K562 (cell line): Measurements from ENCODE around the gene BCL3. TPM values are rescaled to one million over a fixed set of nuclear protein-coding genes. Genes with fewer than 3 reads are reported as not detected.
A peak's percentile ranks its signal among the peaks of the same experiment; 100 is the strongest.

Experiments
- BHLHE40 ChIP-seq: IDR thresholded peaks from 2 replicates; pipeline ENCODE4 v1.6.1; 2011; ENCODE audit warnings: low read length, improper control_type of control experiment
- CHD4 ChIP-seq: fragments of 200-600 bp; sonication (generic); IDR thresholded peaks from 3 replicates; pipeline ENCODE4 v1.6.1; 2012; ENCODE audit warnings: low read depth, mild to moderate bottlenecking, mixed read lengths, low read length, inconsistent platforms; ENCODE audit not compliant: insufficient read depth, insufficient replicate concordance, poor library complexity, severe bottlenecking
- RFX1 ChIP-seq: fragments of 450-650 bp; IDR thresholded peaks from 2 replicates; pipeline ENCODE4 v1.6.1; 2016; ENCODE audit warnings: mild to moderate bottlenecking, moderate library complexity
- ZNF224 ChIP-seq: sonication (generic); formaldehyde crosslinking; IDR thresholded peaks from 2 replicates; pipeline ENCODE4 v1.8.0; 2022; ENCODE audit warnings: mild to moderate bottlenecking, missing genetic modification reagents
- ZNF384 ChIP-seq: IDR thresholded peaks from 2 replicates; pipeline ENCODE4 v1.6.1; 2012; ENCODE audit warnings: low read depth, low read length, improper control_type of control experiment
- ZNF395 ChIP-seq: fragments of 200-800 bp; sonication (Bioruptor generic); IDR thresholded peaks from 2 replicates; pipeline ENCODE4 v1.6.1; 2017; ENCODE audit warnings: missing genetic modification characterization, missing compliant biosample characterization
- ZSCAN32 ChIP-seq: fragments of 450-650 bp; formaldehyde crosslinking; IDR thresholded peaks from 2 replicates; pipeline ENCODE4 v1.4.0; 2020; ENCODE audit warnings: mild to moderate bottlenecking, moderate library complexity
- polyA plus RNA-seq, 8 experiments: library from polyadenylated mRNA; depleted of rRNA in 4 of 8; stranded (reverse) in 5 of 8; unstranded in 3 of 8; fragments of >200 nt; fragmentation: Nextera tagmentation in 2 of 8; fragmentation: Illumina TruSeq in 1 of 8; extraction: Ambion mirVana in 2 of 8; extraction: Trizol in 1 of 8; gene quantifications; 2 replicates each; pipeline versions ENCODE4 v1.2.1 to v1.2.3, GENCODE V29; 2011 to 2014; ENCODE audit warnings: inconsistent platforms in 1 of 8, missing spikeins in 1 of 8
- total RNA-seq, 7 experiments: library from RNA; depleted of rRNA in 6 of 7; stranded (reverse); fragments of >200 nt in 6 of 7; fragmentation: Illumina TruSeq in 2 of 7; extraction: Trizol in 2 of 7; gene quantifications; 2 replicates each; pipeline versions ENCODE4 v1.2.1 to v1.2.3, GENCODE V29; 2011 to 2021; ENCODE audit warnings: low replicate concordance in 1 of 7
- TF ChIP-seq, protein P1 (sequence below): fragments of 450-650 bp; formaldehyde crosslinking; IDR thresholded peaks from 2 replicates; pipeline ENCODE4 v1.4.0; 2022; ENCODE audit warnings: mild to moderate bottlenecking, moderate library complexity
- TF ChIP-seq, protein P2 (sequence below): IDR thresholded peaks from 3 replicates; pipeline ENCODE4 v1.6.1; 2011; ENCODE audit warnings: borderline replicate concordance, mild to moderate bottlenecking, moderate library complexity; ENCODE audit not compliant: insufficient read length; ENCODE audit errors: extremely low read depth
- TF ChIP-seq, protein P3 (sequence below): fragments of 200-600 bp; sonication (generic); IDR thresholded peaks from one replicate; pipeline ENCODE4 v1.6.1; 2012; ENCODE audit warnings: mild to moderate bottlenecking, low read depth, low read length, inconsistent platforms

Gene BCL3
- total and polyA plus RNA-seq, 9 of the 15 experiments (the other 6 are each of a cell fraction or from before 2014, with no cell fraction given) = 0.03 to 2.4 (median 0.50) TPM; not detected in 1

DNA sequence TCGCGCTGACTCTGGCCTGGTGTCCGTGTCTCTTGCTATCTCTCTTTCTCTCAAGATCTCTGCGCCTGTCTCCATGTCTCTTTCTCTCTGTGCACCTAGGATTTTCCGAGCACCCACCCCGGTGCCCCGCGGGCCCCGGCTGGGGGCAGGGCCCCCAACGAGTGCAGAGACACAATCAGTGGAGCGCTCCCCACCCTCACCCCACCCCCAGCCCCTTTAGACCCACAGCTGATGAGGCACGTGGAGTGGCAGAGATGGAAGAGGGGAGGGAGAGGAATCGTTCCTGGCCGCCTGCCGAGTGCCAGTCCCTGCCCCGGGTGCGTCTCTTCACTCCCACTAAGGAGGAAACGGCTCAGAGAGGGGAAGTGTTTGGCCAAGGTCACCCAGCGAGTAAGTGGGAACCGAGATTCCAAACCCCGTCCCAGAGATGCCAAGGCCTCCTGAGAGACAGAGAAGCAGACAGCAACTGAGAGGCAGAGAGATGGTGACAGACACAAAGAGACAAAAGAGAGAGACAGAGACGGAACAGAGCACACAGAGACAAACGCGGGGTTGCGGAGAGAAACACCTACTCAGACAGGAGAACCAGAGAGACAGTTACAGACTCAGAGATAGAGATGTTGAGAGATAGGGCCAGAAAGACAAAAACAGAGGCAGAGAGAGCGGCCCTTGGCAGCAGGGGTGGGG is 626 bp upstream of the BCL3 start (continued):
- TF ChIP-seq, protein P1, sequence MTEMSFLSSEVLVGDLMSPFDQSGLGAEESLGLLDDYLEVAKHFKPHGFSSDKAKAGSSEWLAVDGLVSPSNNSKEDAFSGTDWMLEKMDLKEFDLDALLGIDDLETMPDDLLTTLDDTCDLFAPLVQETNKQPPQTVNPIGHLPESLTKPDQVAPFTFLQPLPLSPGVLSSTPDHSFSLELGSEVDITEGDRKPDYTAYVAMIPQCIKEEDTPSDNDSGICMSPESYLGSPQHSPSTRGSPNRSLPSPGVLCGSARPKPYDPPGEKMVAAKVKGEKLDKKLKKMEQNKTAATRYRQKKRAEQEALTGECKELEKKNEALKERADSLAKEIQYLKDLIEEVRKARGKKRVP (CRISPR knock-in tag) = no peak
- TF ChIP-seq ZNF395 (CRISPR knock-in tag) (0 out of 2 replicates have a peak, but pooled peaks have one; percentile 13), ZNF384 (no peak), RFX1 (no peak), ZNF224 (CRISPR knock-in tag) (no peak), CHD4 (peak; percentile 60), ZSCAN32 (CRISPR knock-in tag) (no peak), BHLHE40 (peak; percentile 8)
- TF ChIP-seq, protein P2, sequence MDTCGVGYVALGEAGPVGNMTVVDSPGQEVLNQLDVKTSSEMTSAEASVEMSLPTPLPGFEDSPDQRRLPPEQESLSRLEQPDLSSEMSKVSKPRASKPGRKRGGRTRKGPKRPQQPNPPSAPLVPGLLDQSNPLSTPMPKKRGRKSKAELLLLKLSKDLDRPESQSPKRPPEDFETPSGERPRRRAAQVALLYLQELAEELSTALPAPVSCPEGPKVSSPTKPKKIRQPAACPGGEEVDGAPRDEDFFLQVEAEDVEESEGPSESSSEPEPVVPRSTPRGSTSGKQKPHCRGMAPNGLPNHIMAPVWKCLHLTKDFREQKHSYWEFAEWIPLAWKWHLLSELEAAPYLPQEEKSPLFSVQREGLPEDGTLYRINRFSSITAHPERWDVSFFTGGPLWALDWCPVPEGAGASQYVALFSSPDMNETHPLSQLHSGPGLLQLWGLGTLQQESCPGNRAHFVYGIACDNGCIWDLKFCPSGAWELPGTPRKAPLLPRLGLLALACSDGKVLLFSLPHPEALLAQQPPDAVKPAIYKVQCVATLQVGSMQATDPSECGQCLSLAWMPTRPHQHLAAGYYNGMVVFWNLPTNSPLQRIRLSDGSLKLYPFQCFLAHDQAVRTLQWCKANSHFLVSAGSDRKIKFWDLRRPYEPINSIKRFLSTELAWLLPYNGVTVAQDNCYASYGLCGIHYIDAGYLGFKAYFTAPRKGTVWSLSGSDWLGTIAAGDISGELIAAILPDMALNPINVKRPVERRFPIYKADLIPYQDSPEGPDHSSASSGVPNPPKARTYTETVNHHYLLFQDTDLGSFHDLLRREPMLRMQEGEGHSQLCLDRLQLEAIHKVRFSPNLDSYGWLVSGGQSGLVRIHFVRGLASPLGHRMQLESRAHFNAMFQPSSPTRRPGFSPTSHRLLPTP = no peak
- TF ChIP-seq, protein P3, sequence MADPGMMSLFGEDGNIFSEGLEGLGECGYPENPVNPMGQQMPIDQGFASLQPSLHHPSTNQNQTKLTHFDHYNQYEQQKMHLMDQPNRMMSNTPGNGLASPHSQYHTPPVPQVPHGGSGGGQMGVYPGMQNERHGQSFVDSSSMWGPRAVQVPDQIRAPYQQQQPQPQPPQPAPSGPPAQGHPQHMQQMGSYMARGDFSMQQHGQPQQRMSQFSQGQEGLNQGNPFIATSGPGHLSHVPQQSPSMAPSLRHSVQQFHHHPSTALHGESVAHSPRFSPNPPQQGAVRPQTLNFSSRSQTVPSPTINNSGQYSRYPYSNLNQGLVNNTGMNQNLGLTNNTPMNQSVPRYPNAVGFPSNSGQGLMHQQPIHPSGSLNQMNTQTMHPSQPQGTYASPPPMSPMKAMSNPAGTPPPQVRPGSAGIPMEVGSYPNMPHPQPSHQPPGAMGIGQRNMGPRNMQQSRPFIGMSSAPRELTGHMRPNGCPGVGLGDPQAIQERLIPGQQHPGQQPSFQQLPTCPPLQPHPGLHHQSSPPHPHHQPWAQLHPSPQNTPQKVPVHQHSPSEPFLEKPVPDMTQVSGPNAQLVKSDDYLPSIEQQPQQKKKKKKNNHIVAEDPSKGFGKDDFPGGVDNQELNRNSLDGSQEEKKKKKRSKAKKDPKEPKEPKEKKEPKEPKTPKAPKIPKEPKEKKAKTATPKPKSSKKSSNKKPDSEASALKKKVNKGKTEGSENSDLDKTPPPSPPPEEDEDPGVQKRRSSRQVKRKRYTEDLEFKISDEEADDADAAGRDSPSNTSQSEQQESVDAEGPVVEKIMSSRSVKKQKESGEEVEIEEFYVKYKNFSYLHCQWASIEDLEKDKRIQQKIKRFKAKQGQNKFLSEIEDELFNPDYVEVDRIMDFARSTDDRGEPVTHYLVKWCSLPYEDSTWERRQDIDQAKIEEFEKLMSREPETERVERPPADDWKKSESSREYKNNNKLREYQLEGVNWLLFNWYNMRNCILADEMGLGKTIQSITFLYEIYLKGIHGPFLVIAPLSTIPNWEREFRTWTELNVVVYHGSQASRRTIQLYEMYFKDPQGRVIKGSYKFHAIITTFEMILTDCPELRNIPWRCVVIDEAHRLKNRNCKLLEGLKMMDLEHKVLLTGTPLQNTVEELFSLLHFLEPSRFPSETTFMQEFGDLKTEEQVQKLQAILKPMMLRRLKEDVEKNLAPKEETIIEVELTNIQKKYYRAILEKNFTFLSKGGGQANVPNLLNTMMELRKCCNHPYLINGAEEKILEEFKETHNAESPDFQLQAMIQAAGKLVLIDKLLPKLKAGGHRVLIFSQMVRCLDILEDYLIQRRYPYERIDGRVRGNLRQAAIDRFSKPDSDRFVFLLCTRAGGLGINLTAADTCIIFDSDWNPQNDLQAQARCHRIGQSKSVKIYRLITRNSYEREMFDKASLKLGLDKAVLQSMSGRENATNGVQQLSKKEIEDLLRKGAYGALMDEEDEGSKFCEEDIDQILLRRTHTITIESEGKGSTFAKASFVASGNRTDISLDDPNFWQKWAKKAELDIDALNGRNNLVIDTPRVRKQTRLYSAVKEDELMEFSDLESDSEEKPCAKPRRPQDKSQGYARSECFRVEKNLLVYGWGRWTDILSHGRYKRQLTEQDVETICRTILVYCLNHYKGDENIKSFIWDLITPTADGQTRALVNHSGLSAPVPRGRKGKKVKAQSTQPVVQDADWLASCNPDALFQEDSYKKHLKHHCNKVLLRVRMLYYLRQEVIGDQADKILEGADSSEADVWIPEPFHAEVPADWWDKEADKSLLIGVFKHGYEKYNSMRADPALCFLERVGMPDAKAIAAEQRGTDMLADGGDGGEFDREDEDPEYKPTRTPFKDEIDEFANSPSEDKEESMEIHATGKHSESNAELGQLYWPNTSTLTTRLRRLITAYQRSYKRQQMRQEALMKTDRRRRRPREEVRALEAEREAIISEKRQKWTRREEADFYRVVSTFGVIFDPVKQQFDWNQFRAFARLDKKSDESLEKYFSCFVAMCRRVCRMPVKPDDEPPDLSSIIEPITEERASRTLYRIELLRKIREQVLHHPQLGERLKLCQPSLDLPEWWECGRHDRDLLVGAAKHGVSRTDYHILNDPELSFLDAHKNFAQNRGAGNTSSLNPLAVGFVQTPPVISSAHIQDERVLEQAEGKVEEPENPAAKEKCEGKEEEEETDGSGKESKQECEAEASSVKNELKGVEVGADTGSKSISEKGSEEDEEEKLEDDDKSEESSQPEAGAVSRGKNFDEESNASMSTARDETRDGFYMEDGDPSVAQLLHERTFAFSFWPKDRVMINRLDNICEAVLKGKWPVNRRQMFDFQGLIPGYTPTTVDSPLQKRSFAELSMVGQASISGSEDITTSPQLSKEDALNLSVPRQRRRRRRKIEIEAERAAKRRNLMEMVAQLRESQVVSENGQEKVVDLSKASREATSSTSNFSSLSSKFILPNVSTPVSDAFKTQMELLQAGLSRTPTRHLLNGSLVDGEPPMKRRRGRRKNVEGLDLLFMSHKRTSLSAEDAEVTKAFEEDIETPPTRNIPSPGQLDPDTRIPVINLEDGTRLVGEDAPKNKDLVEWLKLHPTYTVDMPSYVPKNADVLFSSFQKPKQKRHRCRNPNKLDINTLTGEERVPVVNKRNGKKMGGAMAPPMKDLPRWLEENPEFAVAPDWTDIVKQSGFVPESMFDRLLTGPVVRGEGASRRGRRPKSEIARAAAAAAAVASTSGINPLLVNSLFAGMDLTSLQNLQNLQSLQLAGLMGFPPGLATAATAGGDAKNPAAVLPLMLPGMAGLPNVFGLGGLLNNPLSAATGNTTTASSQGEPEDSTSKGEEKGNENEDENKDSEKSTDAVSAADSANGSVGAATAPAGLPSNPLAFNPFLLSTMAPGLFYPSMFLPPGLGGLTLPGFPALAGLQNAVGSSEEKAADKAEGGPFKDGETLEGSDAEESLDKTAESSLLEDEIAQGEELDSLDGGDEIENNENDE = no peak
